ENCODE results near the gene TNIK.

Gene TNIK

GRCh38 chr3:171061749-171062148 is 398.5 kb downstream of the TNIK start:
- H3K4me1 ChIP-seq (ENCODE audit: insufficient read depth, low read length): peaks cover 5% of the 10 kb centered on the region; the same call in 1 of the 2 replicates
- H3K9ac ChIP-seq (ENCODE audit: low read depth, low read length): no peak overlapping the region
- H3K9me3 ChIP-seq (ENCODE audit: control insufficient read depth, insufficient read depth, low read length): no peaks in the 10 kb centered on the region
- H3K36me3 ChIP-seq (ENCODE audit: insufficient read depth, low read length): no peaks in the 10 kb centered on the region; the same call in 1 of the 2 replicates

GRCh38 chr3:171059978-171060377 is 400.2 kb downstream of the TNIK start:
- Histone ChIP-seq H3K9ac (ENCODE audit: low read depth, low read length) (no peak overlapping the region), H3K9me3 (ENCODE audit: control insufficient read depth, insufficient read depth, low read length) (no peaks in the 10 kb centered on the region), H3K36me3 (ENCODE audit: insufficient read depth, low read length) (no peaks in the 10 kb centered on the region), H3K4me1 (ENCODE audit: insufficient read depth, low read length) (peaks cover 5% of the 10 kb centered on the region; the same call in 1 of the 2 replicates)

GRCh38 chr3:171058873-171059603 is 401.2 kb downstream of the TNIK start:
- no peaks in the 10 kb centered on the region for H3K36me3 ChIP-seq (ENCODE audit: insufficient read depth, low read length)
- peaks cover 5% of the 10 kb centered on the region; the same call in 1 of the 2 replicates for H3K4me1 ChIP-seq (ENCODE audit: insufficient read depth, low read length)
- H3K9me3 ChIP-seq (ENCODE audit: control insufficient read depth, insufficient read depth, low read length): no peaks in the 10 kb centered on the region
- no peak overlapping the region for H3K9ac ChIP-seq (ENCODE audit: low read depth, low read length)

- Histone ChIP-seq H3K36me3 (ENCODE audit: insufficient read depth, low read length) (no peaks in the 10 kb centered on the region), H3K9me3 (ENCODE audit: control insufficient read depth, insufficient read depth, low read length) (no peaks in the 10 kb centered on the region), H3K9ac (ENCODE audit: low read depth, low read length) (no peak overlapping the region), H3K4me1 (ENCODE audit: insufficient read depth, low read length) (peaks cover 5% of the 10 kb centered on the region; the same call in 1 of the 2 replicates)
These were observed 402.1 kb downstream of the TNIK start for GRCh38 chr3:171058058-171058457.

GRCh38 chr3:171057072-171057471 is 403.1 kb downstream of the TNIK start:
- no peaks in the 10 kb centered on the region for H3K36me3 ChIP-seq (ENCODE audit: insufficient read depth, low read length)
- H3K9ac ChIP-seq (ENCODE audit: low read depth, low read length): no peak overlapping the region
- peaks cover 3% of the 10 kb centered on the region; the same call in 1 of the 2 replicates for H3K4me1 ChIP-seq (ENCODE audit: insufficient read depth, low read length)
- H3K9me3 ChIP-seq (ENCODE audit: control insufficient read depth, insufficient read depth, low read length): no peaks in the 10 kb centered on the region

- H3K9me3 ChIP-seq (ENCODE audit: control insufficient read depth, insufficient read depth, low read length): no peaks in the 10 kb centered on the region
- H3K4me1 ChIP-seq (ENCODE audit: insufficient read depth, low read length): no peaks in the 10 kb centered on the region; the same call in 1 of the 2 replicates
- no peak overlapping the region for H3K9ac ChIP-seq (ENCODE audit: low read depth, low read length)
- H3K36me3 ChIP-seq (ENCODE audit: insufficient read depth, low read length): no peaks in the 10 kb centered on the region
These were observed 403.7 kb downstream of the TNIK start for GRCh38 chr3:171056528-171056927.

GRCh38 chr3:171055336-171056178 is 404.6 kb downstream of the TNIK start:
- no peaks in the 10 kb centered on the region for H3K36me3 ChIP-seq (ENCODE audit: insufficient read depth, low read length)
- H3K9ac ChIP-seq (ENCODE audit: low read depth, low read length): no peak overlapping the region
- no peaks in the 10 kb centered on the region for H3K9me3 ChIP-seq (ENCODE audit: control insufficient read depth, insufficient read depth, low read length)
- H3K4me1 ChIP-seq (ENCODE audit: insufficient read depth, low read length): no peaks in the 10 kb centered on the region

- Histone ChIP-seq H3K36me3 (ENCODE audit: insufficient read depth, low read length) (no peaks in the 10 kb centered on the region), H3K9me3 (ENCODE audit: control insufficient read depth, insufficient read depth, low read length) (no peaks in the 10 kb centered on the region), H3K9ac (ENCODE audit: low read depth, low read length) (no peak overlapping the region), H3K4me1 (ENCODE audit: insufficient read depth, low read length) (no peaks in the 10 kb centered on the region)
These were observed 405.3 kb downstream of the TNIK start for GRCh38 chr3:171054921-171055320.

- H3K9ac ChIP-seq (ENCODE audit: low read depth, low read length): no peak overlapping the region
- H3K4me1 ChIP-seq (ENCODE audit: insufficient read depth, low read length): no peaks in the 10 kb centered on the region
- no peaks in the 10 kb centered on the region for H3K9me3 ChIP-seq (ENCODE audit: control insufficient read depth, insufficient read depth, low read length)
- H3K36me3 ChIP-seq (ENCODE audit: insufficient read depth, low read length): no peaks in the 10 kb centered on the region
These were observed 406.0 kb downstream of the TNIK start for GRCh38 chr3:171054231-171054630.

- Histone ChIP-seq H3K4me1 (ENCODE audit: insufficient read depth, low read length) (no peaks in the 10 kb centered on the region), H3K9ac (ENCODE audit: low read depth, low read length) (no peak overlapping the region), H3K9me3 (ENCODE audit: control insufficient read depth, insufficient read depth, low read length) (no peaks in the 10 kb centered on the region), H3K36me3 (ENCODE audit: insufficient read depth, low read length) (no peaks in the 10 kb centered on the region)
These were observed 410.3 kb downstream of the TNIK start for GRCh38 chr3:171049861-171050444.

- Histone ChIP-seq H3K4me1 (ENCODE audit: insufficient read depth, low read length) (0 out of 2 replicates have a peak, but pooled peaks cover 6% of the 10 kb centered on the region), H3K9me3 (ENCODE audit: control insufficient read depth, insufficient read depth, low read length) (no peaks in the 10 kb centered on the region), H3K9ac (ENCODE audit: low read depth, low read length) (no peak overlapping the region), H3K36me3 (ENCODE audit: insufficient read depth, low read length) (no peaks in the 10 kb centered on the region)
These were observed 413.4 kb downstream of the TNIK start for GRCh38 chr3:171046760-171047159.

GRCh38 chr3:171044835-171045793 is 415.1 kb downstream of the TNIK start:
- H3K9ac ChIP-seq (ENCODE audit: low read depth, low read length): no peak overlapping the region
- no peaks in the 10 kb centered on the region for H3K9me3 ChIP-seq (ENCODE audit: control insufficient read depth, insufficient read depth, low read length)
- H3K36me3 ChIP-seq (ENCODE audit: insufficient read depth, low read length): no peaks in the 10 kb centered on the region
- 0 out of 2 replicates have a peak, but pooled peaks cover 6% of the 10 kb centered on the region for H3K4me1 ChIP-seq (ENCODE audit: insufficient read depth, low read length)

GRCh38 chr3:171044384-171044783 is 415.8 kb downstream of the TNIK start:
- H3K36me3 ChIP-seq (ENCODE audit: insufficient read depth, low read length): no peaks in the 10 kb centered on the region
- 0 out of 2 replicates have a peak, but pooled peaks cover 6% of the 10 kb centered on the region for H3K4me1 ChIP-seq (ENCODE audit: insufficient read depth, low read length)
- H3K9me3 ChIP-seq (ENCODE audit: control insufficient read depth, insufficient read depth, low read length): no peaks in the 10 kb centered on the region
- H3K9ac ChIP-seq (ENCODE audit: low read depth, low read length): no peak overlapping the region
